ENCODE results near the gene RERE.

DNA sequence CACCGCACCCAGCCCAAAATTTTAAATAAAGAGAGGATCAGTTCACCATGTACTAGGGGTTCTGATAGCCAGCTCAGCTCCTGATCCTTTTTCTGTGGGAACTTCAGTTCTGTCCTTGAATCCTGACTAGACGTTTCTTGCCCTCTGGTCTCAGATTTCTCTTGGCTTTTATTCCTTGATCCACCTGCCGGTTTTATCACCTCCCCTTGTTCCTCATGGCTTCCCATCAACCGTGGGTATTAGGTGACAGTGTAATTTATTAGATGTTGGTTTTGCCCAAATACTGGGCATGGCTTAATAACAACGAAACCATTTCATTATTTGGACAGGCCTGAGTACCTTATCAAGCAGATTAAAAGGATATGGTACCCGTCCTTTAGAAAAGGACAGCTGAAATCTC, 477.0 kb downstream of the RERE start:
- TF ChIP-seq, protein P1, sequence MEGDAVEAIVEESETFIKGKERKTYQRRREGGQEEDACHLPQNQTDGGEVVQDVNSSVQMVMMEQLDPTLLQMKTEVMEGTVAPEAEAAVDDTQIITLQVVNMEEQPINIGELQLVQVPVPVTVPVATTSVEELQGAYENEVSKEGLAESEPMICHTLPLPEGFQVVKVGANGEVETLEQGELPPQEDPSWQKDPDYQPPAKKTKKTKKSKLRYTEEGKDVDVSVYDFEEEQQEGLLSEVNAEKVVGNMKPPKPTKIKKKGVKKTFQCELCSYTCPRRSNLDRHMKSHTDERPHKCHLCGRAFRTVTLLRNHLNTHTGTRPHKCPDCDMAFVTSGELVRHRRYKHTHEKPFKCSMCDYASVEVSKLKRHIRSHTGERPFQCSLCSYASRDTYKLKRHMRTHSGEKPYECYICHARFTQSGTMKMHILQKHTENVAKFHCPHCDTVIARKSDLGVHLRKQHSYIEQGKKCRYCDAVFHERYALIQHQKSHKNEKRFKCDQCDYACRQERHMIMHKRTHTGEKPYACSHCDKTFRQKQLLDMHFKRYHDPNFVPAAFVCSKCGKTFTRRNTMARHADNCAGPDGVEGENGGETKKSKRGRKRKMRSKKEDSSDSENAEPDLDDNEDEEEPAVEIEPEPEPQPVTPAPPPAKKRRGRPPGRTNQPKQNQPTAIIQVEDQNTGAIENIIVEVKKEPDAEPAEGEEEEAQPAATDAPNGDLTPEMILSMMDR (IDR thresholded peaks at IDR 0.05): no peak
- TF ChIP-seq POLR2AphosphoS5 (IDR thresholded peaks at IDR 0.05; ENCODE audit: insufficient read depth in 1 of 2, low read depth in 1 of 2): no peak
